Spleen (tissue), 7 donors: Measurements from ENCODE around the gene RAB3IL1.

ENCODE experiments used
- CTCF ChIP-seq, 11 experiments: fragments of 200-600 bp in 7 of 11; fragments of 450-650 bp in 4 of 11; sonication (generic) in 4 of 11; IDR thresholded peaks in 8 of 11; conservative IDR thresholded peaks in 3 of 11; 1 replicate in 7 of 11; 2 replicates in 4 of 11; pipeline versions ENCODE4 v1.4.0 to v1.8.0; 2016 to 2021; ENCODE audit warnings: antibody characterized with exemption in 11 of 11, inconsistent platforms in 4 of 11, mild to moderate bottlenecking in 1 of 11
- POLR2A ChIP-seq, 3 donors: fragments of 450-650 bp; IDR thresholded peaks; one replicate each; pipeline ENCODE4 v1.5.1; 2017; ENCODE audit warnings: antibody characterized with exemption in 3 of 3, mild to moderate bottlenecking in 1 of 3
- donor health status: DM: no; HTN: no; CAD: no; lungs with moderate emphysema.
- donor health status: DM: no; HTN: no; CAD: no.
- donor health status: DM: no; HTN: no; CAD: no.

- TF ChIP-seq POLR2A (IDR thresholded peaks at IDR 0.05) = no peak
- no peak for TF ChIP-seq CTCF (IDR thresholded peaks at IDR 0.05 in 8 of 11, conservative IDR thresholded peaks at IDR 0.05 in 3 of 11)
Measured at GRCh38 chr11:61895046-61895717, 22.2 kb downstream of the RAB3IL1 start.
